K562 (cell line): ENCODE measurements around the gene GRB2. TPM values are rescaled to one million over a fixed set of nuclear protein-coding genes. Genes with fewer than 3 reads are reported as not detected.

Experiments used
- BRD9 ChIP-seq: fragments of 450-650 bp; IDR thresholded peaks from 2 replicates; pipeline ENCODE4 v1.6.1; 2018; ENCODE audit warnings: low read depth; ENCODE audit not compliant: partially characterized antibody
- CHD2 ChIP-seq: IDR thresholded peaks from 2 replicates; pipeline ENCODE4 v1.6.1; 2011; ENCODE audit warnings: low read depth, low read length
- CREB5 ChIP-seq: fragments of 250-450 bp; sonication (Bioruptor Pico); IDR thresholded peaks from 2 replicates; pipeline ENCODE4 v1.5.0; 2020; ENCODE audit warnings: mild to moderate bottlenecking
- DMBX1 ChIP-seq: fragments of 250-450 bp; sonication (Bioruptor Pico); IDR thresholded peaks from 2 replicates; pipeline ENCODE4 v1.8.0; 2022; ENCODE audit warnings: inconsistent platforms, mild to moderate bottlenecking, moderate library complexity, borderline replicate concordance
- EHMT2 ChIP-seq: fragments of 450-650 bp; IDR thresholded peaks from 2 replicates; pipeline ENCODE4 v1.6.1; 2018; ENCODE audit warnings: antibody characterized with exemption
- HOXB6 ChIP-seq: fragments of 250-450 bp; sonication (Bioruptor Pico); IDR thresholded peaks from 2 replicates; pipeline ENCODE4 v1.5.1; 2022; ENCODE audit warnings: mild to moderate bottlenecking, borderline replicate concordance
- ID3 ChIP-seq, 2 experiments: fragments of 250-450 bp in 1 of 2; fragments of 450-650 bp in 1 of 2; sonication (Bioruptor Pico) in 1 of 2; IDR thresholded peaks; 2 replicates each; pipeline versions ENCODE4 v1.6.1 to v1.8.0; 2016 to 2021; ENCODE audit warnings: mild to moderate bottlenecking in 2 of 2, moderate library complexity in 2 of 2, missing compliant biosample characterization in 1 of 2, missing genetic modification characterization in 1 of 2
- KDM1A ChIP-seq, 2 experiments: fragments of 450-650 bp; IDR thresholded peaks; 2 replicates each; pipeline ENCODE4 v1.6.1; 2016; ENCODE audit warnings: mild to moderate bottlenecking in 2 of 2
- NCOA1 ChIP-seq: fragments of 450-650 bp; IDR thresholded peaks from 2 replicates; pipeline ENCODE4 v1.6.1; 2016; ENCODE audit warnings: low read depth
- NR1H2 ChIP-seq: sonication (generic); formaldehyde crosslinking; IDR thresholded peaks from 2 replicates; pipeline ENCODE4 v1.4.0; 2020; ENCODE audit warnings: mild to moderate bottlenecking, missing genetic modification reagents
- NR2C2 ChIP-seq, 2 experiments: fragments of 200-800 bp in 1 of 2; sonication (Bioruptor generic) in 1 of 2; sonication (generic) in 1 of 2; formaldehyde crosslinking in 1 of 2; IDR thresholded peaks; 2 replicates each; pipeline versions ENCODE4 v1.6.1 to v1.8.0; 2016 to 2022; ENCODE audit warnings: mild to moderate bottlenecking in 1 of 2, missing compliant biosample characterization in 1 of 2, missing genetic modification characterization in 1 of 2, missing genetic modification reagents in 1 of 2
- POLR3G ChIP-seq: IDR thresholded peaks from 2 replicates; pipeline ENCODE4 v1.6.1; 2011; ENCODE audit not compliant: insufficient read length, insufficient replicate concordance; ENCODE audit errors: extremely low read depth
- RBM39 ChIP-seq: fragments of 200-400 bp; formaldehyde crosslinking; optimal IDR thresholded peaks from 2 replicates; pipeline ENCODE3; 2018; ENCODE audit warnings: low read depth, low read length
- SLC30A9 ChIP-seq: fragments of 250-450 bp; sonication (Bioruptor Pico); IDR thresholded peaks from 2 replicates; pipeline ENCODE4 v1.8.0; 2022; ENCODE audit warnings: mild to moderate bottlenecking, moderate library complexity
- TBP ChIP-seq: optimal IDR thresholded peaks from 2 replicates; pipeline ENCODE3; 2011; ENCODE audit warnings: low read depth, low read length, improper control_type of control experiment
- ZC3H11A ChIP-seq: IDR thresholded peaks from 2 replicates; pipeline ENCODE4 v1.6.1; 2012; ENCODE audit warnings: low read depth, low read length, improper control_type of control experiment
- ZC3H8 ChIP-seq: fragments of 450-650 bp; IDR thresholded peaks from 2 replicates; pipeline ENCODE4 v1.6.1; 2017
- ZFP36 ChIP-seq: fragments of 150-350 bp; IDR thresholded peaks from 2 replicates; pipeline ENCODE4 v1.6.1; 2018; ENCODE audit warnings: low read length, low read depth; ENCODE audit not compliant: partially characterized antibody
- ZFPM2 ChIP-seq: fragments of 250-450 bp; sonication (Bioruptor Pico); IDR thresholded peaks from 2 replicates; pipeline ENCODE4 v1.5.1; 2022; ENCODE audit warnings: mild to moderate bottlenecking
- ZNF76 ChIP-seq: fragments of 250-450 bp; sonication (Bioruptor Pico); IDR thresholded peaks from 2 replicates; pipeline ENCODE4 v1.4.0; 2020; ENCODE audit warnings: mild to moderate bottlenecking, moderate library complexity, borderline replicate concordance
- ZNF778 ChIP-seq: fragments of 450-650 bp; formaldehyde crosslinking; IDR thresholded peaks from 2 replicates; pipeline ENCODE4 v1.4.0; 2020; ENCODE audit warnings: mild to moderate bottlenecking, moderate library complexity
- polyA plus RNA-seq, 8 experiments: library from polyadenylated mRNA; depleted of rRNA in 4 of 8; stranded (reverse) in 5 of 8; unstranded in 3 of 8; fragments of >200 nt; fragmentation: Nextera tagmentation in 2 of 8; fragmentation: Illumina TruSeq in 1 of 8; extraction: Ambion mirVana in 2 of 8; extraction: Trizol in 1 of 8; gene quantifications; 2 replicates each; pipeline versions ENCODE4 v1.2.1 to v1.2.3, GENCODE V29; 2011 to 2014; ENCODE audit warnings: inconsistent platforms in 1 of 8, missing spikeins in 1 of 8
- total RNA-seq, 7 experiments: library from RNA; depleted of rRNA in 6 of 7; stranded (reverse); fragments of >200 nt in 6 of 7; fragmentation: Illumina TruSeq in 2 of 7; extraction: Trizol in 2 of 7; gene quantifications; 2 replicates each; pipeline versions ENCODE4 v1.2.1 to v1.2.3, GENCODE V29; 2011 to 2021; ENCODE audit warnings: low replicate concordance in 1 of 7
- TF ChIP-seq, protein P1 (sequence below): fragments of 450-650 bp; IDR thresholded peaks from 2 replicates; pipeline ENCODE4 v1.6.1; 2016; ENCODE audit warnings: borderline replicate concordance

Gene GRB2
- total and polyA plus RNA-seq, 9 of the 15 experiments (the other 6 are each of a cell fraction or from before 2014, with no cell fraction given): 57.2 to 136 (median 84.8) TPM

DNA sequence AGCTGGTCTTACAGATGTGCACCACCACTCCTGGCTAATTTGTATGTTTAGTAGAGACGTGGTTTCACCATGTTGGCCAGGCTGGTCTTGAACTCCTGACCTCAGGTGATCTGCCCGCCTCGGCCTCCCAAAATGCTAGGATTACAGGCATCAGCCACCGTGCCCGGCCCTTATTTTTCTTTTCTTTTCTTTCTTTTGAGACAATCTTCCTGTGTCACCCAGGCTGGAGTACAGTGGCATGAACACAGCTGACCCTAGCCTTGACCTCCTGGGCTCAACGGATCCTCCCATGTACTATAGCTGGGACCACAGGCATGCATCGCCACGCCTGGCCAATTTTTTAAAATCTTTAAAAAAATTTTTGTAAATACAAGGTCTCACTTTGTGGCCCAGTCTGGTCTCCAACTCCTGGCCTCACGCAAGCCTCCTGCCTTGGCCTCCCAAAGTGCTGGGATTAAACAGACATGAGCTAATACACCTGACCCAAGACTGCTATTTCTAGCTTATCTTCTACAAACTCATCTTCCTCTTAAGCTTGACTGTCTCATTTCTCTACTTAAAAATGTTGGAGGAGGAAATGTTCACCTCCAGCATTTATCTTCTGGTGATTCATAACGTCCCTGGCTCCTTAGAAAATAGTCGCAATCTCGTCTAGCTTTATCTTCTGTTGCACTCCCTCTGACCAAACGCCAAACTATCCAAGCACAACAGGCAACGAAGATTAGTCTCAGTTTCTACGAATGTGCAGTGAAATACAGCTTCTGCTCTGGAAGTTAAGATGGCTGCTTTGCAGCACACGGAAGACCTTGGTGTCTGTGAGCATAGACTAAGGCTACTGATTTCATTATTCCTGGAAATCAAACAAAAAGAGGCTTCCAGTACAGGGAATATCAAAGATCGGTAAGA is 42.7 kb upstream of the GRB2 start (continued):
- peak; percentile 81; the same call in 1 of the 2 replicates for TF ChIP-seq NCOA1
- no peak for TF ChIP-seq ZFP36
- no peak for TF ChIP-seq ZC3H8
- TF ChIP-seq NR1H2 (CRISPR knock-in tag): no peak
- TF ChIP-seq NR2C2 (CRISPR knock-in tag; IDR thresholded peaks at IDR 0.05): no peak
- TF ChIP-seq NR2C2 (tag; IDR thresholded peaks at IDR 0.05): peak; percentile 35; the same call in 1 of the 2 replicates
- no peak for TF ChIP-seq RBM39
- TF ChIP-seq ZNF778 (CRISPR knock-in tag): no peak
- TF ChIP-seq CREB5 (CRISPR knock-in tag): no peak
- TF ChIP-seq ID3 (CRISPR knock-in tag; IDR thresholded peaks at IDR 0.05): no peak
- no peak for TF ChIP-seq ID3 (tag; IDR thresholded peaks at IDR 0.05)
- TF ChIP-seq EHMT2: peak; percentile 70; the same call in 1 of the 2 replicates
- TF ChIP-seq HOXB6 (CRISPR knock-in tag): no peak
- TF ChIP-seq CHD2: no peak
- no peak for TF ChIP-seq TBP
- no peak for TF ChIP-seq DMBX1 (CRISPR knock-in tag)
- TF ChIP-seq KDM1A (IDR thresholded peaks at IDR 0.05): peak; percentile 98
- peak; percentile 52 for TF ChIP-seq BRD9
- no peak for TF ChIP-seq ZC3H11A
- TF ChIP-seq ZFPM2 (CRISPR knock-in tag): no peak
- no peak for TF ChIP-seq ZNF76 (CRISPR knock-in tag)
- TF ChIP-seq POLR3G: no peak
- TF ChIP-seq, protein P1, sequence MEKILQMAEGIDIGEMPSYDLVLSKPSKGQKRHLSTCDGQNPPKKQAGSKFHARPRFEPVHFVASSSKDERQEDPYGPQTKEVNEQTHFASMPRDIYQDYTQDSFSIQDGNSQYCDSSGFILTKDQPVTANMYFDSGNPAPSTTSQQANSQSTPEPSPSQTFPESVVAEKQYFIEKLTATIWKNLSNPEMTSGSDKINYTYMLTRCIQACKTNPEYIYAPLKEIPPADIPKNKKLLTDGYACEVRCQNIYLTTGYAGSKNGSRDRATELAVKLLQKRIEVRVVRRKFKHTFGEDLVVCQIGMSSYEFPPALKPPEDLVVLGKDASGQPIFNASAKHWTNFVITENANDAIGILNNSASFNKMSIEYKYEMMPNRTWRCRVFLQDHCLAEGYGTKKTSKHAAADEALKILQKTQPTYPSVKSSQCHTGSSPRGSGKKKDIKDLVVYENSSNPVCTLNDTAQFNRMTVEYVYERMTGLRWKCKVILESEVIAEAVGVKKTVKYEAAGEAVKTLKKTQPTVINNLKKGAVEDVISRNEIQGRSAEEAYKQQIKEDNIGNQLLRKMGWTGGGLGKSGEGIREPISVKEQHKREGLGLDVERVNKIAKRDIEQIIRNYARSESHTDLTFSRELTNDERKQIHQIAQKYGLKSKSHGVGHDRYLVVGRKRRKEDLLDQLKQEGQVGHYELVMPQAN: no peak
- no peak for TF ChIP-seq SLC30A9 (CRISPR knock-in tag)
